Bone marrow (tissue), 2 donors: Measurements from ENCODE around the gene DDHD1.
"Not testable (repeated sequence)": the region's sequence is repeated elsewhere in the genome, so short reads cannot be mapped to it uniquely, and the experiment has no call there.

Source experiments
- DNase-seq, 2 donors: peaks; one replicate each; lab custom pipeline; 2025; lab: John Stamatoyannopoulos, UW

Gene DDHD1

DNA sequence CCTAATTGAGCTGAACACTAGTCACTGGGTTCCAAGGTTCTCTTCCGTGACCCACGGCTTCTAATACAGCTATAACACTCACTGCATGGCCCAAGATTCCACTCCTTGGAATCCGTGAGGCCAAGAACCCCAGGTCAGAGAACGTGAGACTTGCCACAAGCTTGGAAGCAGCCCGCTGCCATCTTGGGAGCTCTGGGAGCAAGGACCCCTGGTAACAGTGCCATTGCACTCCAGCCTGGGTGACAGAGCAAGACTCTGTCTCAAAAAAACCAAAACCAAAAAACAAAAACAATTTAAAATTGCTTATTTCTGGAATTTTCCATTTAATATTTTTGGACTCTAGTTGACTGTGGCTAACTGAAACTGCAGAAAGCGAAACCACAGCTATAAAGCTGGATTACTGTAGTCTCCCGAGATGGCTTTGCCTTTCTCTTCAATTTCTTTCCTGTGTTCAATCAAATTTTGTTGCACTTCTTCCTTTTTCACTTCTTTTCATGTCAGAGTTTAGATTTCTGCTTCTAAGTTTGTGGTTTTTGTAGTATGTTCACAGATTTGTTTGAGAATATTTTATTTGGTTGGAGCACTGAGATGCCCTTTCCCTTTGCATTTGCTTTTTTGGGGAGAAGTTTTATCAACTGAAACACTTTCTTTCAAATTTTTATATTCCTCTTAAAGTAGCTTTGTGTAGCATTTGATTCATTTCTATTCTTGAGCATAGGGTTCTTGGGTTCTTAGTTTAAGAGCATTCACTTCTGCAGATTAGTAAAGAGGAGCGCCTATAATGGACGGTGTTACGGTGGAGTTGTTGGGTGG, 44.6 kb downstream of the DDHD1 start:
- peak in 1 of 2 donors; percentile 3 for DNase-seq

DNA sequence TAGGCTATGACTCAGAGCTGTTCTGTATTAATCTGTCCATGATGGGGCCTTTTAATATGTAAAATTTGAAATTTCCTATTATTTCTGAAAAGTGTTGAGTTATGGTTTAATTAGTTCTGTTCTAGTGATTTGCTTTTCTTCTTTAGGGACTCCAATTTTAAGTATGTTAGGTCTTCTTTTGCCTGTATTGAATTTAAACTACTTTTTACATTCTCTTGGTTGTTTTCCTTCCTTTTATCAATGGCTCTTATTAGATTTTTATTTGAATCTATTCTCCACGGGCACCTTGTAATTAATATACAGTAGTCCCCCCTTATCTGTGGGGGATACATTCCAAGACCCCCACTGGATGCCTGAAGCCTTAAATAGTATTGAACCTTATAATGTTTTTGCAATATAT, 46.4 kb downstream of the DDHD1 start:
- DNase-seq: no peak

DNA sequence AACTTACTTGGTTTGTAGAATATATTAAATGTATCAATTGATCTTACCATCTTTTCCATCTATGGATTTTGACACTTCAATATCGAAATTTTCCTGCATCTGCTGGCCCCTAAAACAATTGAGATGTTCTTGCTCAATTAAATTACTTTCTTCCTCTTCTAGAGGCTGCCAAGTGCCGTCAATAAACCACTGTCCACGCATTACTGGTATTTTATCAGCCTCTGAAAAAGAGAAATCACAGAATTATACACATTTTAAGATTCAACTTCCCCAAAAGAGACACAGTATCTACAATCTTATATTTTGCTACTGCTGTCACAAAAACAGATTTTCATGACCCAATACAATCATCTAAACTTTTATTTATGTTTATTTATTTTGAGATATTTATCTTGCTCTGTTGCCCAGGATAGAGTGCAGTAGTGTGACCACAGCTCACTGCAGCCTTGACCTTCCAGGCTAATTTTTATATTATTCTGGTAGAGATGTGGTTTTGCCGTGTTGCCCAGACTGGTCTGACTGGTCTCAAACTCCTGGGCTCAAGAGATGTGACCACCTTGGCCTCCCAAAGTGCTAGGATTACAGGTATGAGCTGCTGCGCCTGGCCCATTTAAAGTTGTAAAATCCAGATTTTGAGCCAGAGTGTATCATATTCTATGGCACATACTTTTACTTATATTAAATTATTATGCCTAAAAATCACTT, 49.3 kb downstream of the DDHD1 start:
- no peak for DNase-seq

DNA sequence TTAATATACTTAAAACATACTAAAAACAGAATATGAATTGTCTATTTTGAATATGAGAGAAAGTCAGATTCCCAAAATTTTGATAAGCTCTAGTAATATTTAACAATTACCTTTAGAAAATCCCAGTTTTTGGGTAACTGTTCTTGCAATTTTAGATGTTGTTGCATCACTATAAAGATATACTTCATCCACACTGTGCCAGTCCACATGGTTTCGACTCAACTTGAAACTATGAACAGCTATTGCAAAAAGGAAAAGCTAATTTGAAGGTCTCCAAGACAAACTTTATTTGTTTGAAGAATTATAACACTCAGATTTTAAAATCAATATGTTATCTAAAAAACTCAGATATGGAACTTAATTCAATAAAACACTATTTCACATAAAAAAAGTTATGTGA, 59.9 kb downstream of the DDHD1 start:
- DNase-seq: no peak

DNA sequence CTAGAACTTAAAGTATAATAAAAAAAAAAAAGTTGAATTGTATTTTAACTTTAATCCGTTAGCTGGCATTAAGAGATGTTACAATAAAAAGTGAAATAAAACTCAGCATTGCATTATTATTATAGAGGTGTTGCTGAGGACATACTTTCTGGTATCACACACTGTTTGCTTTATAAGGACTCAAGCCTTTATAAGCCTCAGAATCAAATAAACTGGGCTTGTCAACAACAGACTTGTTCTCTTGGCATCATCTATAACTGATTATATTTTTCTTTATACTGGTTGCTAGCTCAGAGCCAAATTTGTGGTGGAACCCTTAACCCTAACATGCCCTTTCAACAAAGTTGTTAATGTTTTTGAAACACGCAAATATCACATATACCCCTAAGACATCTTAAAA, 62.3 kb downstream of the DDHD1 start:
- no peak for DNase-seq

DNA sequence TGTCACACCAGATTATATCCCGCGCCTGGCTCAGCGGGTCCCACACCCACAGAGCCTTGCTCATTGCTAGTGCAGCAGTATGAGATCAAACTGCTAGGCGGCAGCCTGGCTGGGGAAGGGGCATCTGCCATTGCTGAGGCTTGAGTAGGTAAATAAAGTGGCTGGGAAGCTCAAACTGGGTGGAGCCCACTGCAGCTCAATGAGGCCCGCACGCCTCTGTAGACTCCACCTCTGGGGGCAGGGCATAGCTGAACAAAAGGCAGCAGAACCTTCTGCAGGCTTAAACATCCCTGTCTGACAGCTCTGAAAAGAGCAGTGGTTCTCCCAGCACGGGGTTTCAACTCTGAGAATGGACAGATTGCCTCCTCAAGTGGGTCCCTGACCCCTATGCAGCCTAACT, 68.2 kb downstream of the DDHD1 start:
- DNase-seq: not testable (repeated sequence)

DNA sequence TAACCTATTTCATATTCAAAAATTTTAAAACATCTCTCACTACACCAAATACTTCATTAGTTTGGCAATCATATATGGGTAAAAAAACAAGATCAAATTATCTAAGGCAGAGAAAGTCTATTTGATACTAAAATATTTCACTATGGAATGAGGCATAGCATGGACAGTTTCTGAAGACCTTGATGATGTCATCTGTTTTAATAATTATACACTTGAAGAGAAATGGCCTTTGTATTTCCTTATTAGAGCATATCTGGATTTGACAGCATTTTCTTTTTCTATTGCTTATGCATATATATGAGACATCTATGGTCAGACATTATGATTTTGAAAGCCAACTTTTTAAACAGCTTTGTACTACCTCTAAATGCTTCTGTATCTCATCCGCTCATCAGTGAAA, 88.6 kb downstream of the DDHD1 start:
- no peak for DNase-seq

DNA sequence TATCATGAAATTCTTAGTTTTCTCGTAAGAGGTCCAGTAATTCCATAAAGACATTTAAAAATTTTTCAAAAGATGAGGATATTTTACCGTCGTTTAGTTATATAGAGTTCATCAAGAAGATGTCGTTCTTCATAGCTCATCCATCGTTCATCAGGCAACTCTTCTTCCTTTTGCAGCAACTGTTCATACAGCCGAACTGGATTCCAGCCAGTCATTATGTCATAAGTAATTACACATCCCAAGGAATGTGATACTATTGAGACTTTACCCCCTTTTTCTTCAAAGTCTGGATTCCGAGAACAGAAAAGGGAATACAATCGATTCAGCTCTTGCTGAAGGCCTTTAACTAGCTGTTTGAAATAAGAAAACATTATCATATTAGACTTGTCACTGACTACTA, 90.3 kb downstream of the DDHD1 start:
- DNase-seq: no peak

DNA sequence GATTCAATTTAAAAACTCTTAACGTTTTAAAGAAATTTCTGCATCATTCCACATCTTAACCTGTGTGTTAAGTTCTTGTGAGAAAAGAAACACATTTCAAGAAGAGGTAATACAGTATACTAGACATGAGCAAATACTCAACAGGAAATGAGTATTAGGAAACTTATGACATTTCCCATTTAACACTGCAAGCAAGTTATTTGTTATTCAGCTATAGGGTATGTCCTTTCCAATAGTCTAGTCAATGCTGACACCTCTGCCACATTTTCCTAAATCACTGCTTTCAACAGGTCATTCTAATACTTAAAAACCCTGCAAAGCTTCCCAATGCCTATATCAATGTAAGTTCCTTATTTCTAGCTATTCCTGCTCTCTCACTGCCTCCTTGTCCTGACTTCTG, 93.1 kb downstream of the DDHD1 start:
- no peak for DNase-seq

DNA sequence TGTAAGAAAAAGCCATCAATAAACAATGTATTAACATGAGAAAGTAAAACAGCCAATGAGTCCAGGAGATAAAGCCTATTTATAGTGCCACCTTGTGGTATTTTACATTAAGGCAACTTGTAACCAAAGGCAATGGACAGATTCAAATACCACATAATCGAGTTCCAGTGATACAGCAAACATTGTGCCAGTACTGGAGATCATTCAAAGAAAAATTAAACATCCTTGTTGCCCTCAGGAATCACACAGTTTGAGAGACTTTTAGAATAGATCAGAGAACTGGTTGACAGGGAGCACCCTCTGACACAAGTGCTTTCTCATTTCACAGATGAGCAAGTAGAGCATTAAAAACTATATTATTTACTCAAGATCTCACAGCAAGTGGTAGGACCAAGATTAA, 98.1 kb downstream of the DDHD1 start:
- DNase-seq: peak in 1 of 2 donors; percentile 35

DNA sequence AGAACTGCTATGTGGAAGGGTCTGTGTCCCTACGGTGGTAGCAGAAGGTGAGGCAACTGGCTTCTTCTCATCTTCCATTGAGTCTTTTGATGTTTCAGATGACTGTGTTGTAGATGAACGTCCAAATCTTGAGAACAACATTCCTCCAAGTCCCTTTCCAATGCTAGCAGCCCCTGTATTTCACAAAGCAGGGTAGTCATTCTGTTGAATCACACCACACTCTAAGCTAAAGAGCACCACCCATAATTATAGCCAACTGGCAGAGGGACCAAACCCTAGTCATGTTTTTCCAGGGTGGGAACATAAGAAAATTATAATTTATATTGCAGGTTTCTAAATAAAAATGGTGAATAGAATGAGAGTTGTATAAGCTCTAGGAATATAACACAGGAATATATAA, 98.7 kb downstream of the DDHD1 start:
- no peak for DNase-seq

DNA sequence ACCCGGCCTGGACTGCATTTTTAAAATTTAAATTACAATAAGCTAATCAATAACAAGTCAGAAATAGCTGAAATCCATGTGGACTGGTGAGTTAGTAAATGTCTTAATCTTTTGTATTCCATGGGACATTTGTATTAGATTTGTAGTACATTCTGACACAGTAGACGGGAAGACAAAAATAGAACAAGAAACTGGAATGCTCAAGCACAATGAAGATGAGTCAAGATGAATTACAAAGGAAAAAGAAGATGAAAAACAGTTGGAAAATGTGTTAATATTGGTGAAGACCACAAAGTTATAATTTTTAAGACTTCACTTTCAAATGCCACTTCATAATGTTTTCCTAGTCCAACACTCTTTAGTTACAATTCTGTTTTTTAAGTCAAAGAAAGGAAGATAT, 104.5 kb downstream of the DDHD1 start:
- no peak for DNase-seq

DNA sequence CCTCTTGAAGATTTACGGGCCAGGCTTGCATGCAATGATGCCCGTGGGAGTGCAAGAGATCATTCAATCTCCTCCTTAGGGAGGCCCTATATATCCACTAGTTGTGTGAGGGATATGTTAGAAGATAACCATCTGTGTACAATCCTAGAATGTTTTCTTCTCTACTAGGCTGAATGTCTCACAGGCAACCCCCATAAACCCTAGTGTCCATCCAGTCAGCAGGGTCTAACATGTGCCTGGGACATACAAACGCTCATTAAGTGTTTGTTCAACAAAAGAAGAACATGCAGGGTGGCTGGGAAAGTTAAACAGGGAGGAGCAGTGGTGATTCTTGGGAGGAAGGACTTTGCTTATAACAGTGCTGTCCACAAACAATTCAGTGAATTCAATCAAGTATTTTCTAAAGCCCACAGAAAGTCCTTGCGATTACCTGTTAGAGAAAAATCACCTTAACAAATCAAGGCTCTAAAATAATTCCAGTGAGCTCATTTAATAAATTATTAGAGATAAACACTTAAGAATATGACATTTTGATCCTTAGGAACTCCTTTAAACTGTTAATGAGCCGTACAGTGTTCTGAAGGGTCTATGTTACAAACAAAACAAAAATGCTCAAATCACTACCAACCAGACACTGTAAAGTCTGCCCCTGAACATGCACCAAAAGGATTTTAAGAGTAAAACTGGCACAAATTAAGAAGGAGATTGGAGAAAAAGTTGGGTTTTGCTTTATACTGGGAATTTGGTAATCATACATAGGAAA, 105.6 kb downstream of the DDHD1 start:
- no peak for DNase-seq

DNA sequence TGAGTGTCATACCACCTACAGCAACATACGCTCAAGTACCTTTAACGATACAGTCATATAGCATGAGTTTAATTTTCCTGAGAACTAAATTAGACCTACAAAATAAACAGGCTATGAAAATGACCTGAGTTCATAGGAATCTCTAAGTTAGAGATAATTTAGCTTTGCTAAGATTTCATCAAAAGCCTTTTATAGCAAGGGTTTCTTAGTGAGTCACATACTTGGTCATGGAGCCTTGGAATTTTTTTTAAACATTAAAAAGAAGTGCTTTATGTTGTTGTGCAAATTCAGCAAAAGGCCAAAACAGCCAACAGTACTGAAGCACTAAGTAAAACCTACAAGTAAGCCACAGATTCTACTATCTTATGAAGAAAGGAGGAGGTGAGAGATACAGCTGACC, 108.6 kb downstream of the DDHD1 start:
- DNase-seq: no peak

DNA sequence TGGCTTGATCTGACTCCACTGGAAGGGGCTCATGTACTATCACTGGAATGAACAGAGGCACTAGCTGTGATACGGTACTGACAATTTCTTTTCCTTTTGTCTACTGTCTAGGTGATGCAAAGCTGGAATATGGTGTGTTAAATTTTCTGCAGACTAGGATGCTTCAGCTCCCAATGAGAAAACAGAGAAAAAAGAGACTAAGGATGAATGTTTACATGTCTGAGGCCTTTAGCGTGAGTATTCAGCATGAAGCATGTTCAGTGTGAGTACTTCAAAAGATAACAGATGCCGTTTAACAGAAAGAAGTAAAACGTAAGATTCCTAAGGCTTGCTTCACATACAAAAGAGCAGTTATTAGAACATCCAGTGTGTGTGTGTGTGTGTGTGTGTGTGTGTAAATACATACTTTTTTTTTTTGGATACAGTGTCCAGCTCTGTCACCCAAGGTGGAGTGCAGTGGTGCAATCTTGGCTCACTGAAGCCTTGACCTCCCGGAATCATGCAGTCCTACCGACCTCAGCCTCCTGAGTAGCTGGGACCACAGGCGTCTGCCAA, 110.0 kb downstream of the DDHD1 start:
- no peak for DNase-seq

DNA sequence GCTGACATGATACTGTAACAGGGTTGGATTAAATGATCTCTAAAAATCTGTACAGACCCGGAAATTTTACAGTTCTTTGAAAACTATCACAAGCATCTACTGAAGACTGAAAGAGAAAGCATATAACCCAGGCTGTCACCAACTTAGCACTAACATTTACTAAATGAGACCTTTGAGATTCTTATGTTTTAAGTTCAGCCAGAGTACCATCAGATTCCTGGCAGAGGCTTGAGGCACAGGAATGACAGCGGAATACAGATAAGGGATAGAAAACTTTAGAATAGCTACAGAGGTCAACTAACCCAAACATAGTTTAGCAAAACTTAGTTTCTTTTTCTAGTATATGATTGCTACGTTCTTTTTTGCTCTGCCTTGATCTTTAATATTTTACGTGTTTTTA, 110.6 kb downstream of the DDHD1 start:
- DNase-seq: no peak

DNA sequence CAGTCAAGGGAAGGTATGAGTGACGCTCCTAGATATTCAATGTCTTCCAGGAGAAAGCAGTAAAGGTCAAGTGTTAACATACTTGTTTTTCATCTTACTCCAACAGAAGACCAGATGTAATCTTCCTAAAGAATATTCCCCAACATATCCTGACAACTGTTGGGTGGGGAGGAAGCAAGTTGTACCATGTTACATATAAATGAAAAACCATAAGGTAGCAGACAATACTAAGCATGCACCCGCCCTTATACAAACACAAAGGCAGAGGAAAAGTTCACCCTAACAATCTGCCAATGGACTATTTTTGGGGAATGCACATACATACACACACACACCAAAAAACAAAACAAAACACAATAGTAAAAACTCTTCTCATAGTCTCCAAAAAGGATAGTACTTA, 112.1 kb downstream of the DDHD1 start:
- no peak for DNase-seq

DNA sequence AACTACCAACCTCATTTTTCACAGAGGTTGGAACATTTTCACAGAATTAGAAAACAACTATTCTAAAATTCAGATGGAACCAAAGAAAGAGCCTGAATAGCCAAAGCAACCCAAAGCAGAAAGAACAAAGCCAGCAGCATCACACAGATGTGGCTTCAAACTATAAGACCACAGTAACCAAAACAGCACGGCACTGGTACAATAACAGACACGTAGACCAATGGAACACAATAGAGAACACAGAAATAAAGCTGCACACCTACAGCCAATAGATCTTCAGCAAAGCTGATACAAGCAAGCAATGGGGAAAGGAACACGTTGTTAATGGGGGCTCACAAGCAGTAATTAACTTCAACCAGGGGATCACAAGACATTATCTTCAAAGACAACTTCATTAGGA, 114.5 kb downstream of the DDHD1 start:
- no peak for DNase-seq

DNA sequence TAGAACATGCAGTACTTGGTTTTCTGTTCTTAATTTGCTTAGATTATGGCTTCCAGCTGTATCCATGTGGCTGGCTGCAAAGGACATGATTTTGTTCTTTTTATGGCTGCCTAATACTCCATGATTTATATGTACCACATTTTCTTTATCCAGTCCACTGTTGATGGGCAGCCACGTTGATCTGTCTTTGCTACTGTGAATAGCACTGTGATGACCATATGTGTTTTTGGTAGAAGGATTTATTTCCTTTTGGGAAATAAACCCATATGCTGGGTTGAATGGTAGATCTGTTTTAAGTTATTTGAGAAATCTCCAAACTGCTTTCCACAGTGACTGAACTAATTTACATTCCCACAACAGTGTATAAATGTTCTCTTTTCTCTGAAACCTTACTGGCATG, 116.1 kb downstream of the DDHD1 start:
- no peak for DNase-seq

DNA sequence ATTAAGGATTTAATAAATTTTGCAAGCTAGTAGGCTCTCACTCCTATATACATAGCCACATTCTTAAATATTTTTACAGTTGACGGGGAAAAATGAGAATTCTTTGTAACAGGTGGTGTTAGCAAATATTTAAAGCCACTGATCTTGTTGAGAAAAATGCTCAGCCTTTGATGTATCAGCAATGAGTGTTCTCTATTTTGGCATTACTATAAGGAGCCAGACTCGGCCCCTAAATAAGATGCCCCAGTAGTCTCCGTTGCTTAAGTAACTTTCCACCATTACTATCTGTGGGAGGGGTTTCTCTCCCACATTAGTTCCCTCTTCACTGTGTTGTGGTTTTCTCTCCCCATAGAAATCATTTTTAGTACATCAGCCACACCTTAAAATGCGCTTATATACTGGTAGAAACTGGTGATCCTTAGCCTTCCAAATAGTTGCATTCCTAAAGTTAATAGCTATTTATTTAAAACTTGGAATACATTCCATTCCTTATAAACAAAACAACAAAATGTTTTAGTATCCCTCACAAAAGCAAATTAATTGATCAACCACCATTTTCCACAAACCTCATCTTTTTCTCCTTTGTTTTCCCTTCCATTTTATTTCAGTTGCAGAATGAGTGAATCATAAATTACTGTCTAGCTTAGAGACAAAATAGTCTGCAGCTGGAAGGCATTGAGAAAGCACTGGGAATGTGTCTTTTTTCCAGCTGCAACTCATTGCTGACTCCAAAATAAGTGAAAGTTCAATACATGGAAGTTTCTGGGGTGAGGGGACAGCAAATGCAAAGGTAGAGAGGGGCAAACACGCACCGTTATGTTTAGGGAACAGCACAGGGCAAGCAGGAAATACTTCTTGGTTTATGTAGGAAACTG, 117.5 kb downstream of the DDHD1 start:
- DNase-seq: no peak

DNA sequence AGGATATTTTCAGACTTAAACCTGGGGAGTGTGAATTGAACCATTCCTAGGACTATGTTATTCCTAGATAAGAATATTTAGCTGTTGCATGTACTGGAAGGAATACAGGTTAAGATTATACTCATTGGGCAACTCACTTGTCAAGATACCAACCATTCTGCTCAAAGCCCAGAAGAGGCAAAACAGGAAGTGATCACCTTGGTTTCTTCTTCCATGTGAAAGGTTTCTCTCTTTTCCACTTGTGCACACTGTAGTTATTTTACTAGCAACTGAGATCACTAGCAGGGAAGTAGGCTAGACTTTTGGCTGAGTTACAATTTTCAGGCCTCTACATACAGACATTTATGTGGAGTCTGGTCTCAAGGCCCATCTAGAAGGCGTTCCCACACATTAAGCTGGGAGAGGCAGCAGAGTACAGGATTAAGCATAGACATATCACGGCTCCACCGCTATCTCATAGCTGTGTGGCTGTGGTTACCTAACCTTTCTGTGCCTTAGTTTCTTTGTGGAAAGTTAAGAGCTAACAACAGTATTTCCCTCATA, 118.4 kb downstream of the DDHD1 start:
- no peak for DNase-seq
